HT1080 (cell line): ENCODE measurements around the gene DDI2. TPM values are rescaled to one million over a fixed set of nuclear protein-coding genes. Genes with fewer than 3 reads are reported as not detected.

Experiments used
- DNase-seq: peaks from one replicate; pipeline ENCODE4 v3.0.0-alpha.2; 2015; ENCODE audit warnings: low read depth
- small RNA-seq: library from RNA; depleted of rRNA; stranded (forward); fragments of <200 nt; gene quantifications from one replicate; pipeline ENCODE3, GENCODE V24; 2014
- total RNA-seq: library from RNA; depleted of rRNA; stranded (reverse); fragments of >200 nt; shearing (Covaris generic); gene quantifications from 2 replicates; pipeline ENCODE4 v1.2.3, GENCODE V29; 2014; rRNA removed

The DDI2 gene
- total RNA-seq, 1 experiment from 2014 or later, result 13.8 TPM

DNA sequence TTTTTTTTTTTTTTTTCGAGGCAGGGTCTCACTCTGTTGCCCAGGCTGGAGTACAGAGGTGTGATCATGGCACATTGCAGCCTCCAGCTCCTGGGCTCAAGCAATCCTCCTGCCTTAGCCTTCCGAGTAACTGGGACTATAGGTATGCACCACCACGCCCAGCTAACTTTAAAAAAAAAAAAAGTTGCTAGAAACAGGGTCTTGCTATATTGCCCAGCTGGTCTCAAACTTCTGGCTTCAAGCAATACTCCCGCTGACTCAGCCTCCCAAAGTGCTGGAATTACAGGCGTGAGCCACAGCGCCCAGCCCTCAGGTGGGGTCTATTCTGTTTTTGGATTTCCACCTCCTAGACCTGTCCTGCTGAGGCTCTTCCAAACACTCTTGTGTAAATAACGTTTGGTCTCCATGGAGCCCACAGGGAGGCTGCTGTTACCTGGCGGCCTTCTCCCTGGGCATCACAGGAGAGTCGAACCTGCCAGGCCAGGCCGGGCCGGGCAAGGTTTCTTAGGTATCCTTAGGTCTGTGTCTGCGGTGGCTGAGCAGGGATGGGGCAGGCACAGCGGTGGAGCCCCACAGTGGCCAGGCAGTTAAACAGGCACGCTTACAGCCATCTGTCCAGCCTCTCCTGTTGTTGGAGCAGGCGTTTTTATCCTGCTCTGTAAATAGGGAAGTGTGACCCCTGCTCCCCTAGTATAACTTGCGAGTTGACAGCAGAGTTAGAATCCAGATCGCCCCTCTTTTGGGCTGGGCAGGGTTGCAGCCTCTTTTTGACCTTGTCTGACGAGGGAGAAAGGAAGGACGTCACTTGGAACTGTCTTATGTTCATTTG is 85.7 kb downstream of the DDI2 start:
- no peak for DNase-seq

DNA sequence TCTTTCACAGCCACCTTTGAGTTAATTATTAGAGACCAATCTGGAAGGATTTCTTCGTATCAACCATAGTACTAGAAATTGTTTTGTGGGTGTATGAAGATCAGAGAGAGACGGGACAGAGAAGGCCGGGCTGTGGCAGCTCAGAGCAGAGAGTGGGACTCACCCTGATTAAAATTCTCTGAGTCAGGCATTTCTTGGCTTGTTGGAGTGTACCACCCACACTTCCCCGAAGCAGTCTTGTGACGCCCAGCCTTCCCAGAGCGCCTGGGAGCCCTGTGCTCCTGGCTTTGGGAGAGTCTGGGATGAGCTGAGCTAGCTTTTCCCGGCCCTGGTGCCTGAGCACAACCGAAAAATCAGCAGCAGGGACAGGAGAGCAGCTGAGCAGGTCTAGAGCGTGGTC is 86.3 kb downstream of the DDI2 start:
- DNase-seq, result peak; percentile 32

DNA sequence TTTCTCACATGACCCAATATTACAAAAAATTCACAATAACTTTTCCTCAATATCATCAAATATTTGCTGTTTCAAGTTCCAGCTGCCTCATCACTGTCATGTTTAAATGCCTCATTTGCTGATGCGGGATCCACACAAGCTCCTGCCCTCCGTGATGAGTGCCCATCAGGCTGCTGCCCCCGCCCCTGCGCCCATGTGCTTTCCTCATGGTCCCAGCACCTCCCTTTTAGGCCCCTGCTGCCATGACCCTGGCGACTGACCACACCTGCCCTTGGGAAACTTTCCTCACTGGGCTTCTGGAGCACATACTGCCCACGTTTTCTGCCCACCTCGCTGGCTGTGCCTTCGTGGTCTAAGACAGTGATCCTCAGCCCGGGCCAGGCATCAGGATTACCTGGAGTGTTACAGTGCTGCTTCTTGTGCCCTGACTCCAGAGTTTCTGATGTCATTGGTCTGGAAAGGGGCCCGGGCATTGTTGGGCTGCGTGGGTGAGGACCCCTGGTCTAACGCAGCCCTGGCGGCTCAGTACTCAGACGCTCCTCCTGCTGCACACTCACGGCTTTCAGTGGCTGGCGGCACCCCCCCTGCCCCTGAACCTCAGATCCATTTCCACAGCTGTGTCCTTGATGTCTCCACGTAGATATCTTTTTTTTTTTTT is 87.4 kb downstream of the DDI2 start:
- DNase-seq, result no peak

DNA sequence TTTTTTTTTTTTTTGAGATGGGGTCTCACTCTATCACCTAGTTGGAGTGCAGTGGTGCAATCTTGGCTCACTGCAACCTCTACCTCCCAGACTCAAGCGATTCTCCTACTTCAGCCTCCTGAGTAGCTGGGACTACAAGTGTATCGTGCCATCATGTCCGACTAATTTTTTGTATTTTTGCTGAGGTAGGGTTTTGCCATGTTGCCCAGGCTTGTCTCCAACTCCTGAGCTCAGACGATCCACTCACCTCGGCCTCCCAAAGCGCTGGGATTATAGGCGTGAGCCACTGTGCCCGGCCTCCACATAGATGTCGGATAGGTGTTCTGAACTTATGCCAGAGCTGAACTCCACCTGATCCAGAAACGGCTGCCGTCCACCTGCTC is 87.9 kb downstream of the DDI2 start:
- no peak for DNase-seq

DNA sequence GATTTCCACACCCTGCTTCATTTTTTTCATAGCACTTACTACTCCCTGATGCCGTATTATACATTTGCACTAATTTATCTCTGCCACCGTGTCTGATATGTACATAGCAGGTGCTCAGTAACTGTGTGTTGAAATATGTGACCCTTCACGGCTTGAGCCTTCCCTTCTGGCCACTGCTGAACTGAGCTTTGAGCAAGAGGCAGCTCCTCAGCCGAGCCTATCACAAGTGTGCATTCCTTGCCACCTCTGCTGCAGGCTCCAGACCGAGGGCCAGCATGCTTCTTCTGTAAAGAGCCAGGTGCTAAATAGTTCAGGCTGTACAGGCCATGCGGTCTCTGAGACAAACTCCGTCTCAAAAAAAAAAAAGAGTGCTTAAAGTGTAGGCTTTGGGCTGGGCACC is 89.5 kb downstream of the DDI2 start:
- DNase-seq, result no peak

DNA sequence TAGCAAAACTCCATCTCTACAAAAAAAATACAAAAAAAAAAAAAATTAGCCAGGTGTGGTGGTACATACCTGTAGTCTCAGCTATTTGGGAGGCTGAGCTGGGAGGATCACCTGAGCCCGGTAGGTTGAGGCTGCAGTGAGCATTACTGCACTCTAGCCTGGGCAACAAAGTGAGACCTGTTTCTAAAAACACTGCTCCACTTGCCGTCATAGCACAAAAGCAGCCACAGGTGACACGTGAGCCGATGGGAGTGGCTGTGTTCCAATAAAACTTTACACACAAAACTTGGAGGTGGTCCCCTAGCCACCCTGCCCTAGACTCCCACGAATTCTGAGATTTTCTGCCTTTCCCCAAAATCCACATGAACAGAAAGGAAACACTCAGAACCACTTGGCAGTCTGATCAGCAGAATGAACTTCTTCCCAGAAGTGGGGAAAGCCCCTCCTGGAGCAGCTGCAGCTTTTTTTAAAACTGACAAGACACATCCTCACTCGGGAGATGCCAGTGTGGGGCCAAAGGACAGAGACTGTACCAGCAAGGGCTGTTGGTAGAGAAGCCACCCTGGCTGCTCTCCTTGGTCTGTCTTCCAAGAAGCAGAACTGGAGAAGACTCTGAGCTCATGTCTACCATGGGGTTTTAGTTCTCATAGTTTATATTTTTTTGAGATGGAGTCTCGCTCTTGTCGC is 90.1 kb downstream of the DDI2 start:
- no peak for DNase-seq

DNA sequence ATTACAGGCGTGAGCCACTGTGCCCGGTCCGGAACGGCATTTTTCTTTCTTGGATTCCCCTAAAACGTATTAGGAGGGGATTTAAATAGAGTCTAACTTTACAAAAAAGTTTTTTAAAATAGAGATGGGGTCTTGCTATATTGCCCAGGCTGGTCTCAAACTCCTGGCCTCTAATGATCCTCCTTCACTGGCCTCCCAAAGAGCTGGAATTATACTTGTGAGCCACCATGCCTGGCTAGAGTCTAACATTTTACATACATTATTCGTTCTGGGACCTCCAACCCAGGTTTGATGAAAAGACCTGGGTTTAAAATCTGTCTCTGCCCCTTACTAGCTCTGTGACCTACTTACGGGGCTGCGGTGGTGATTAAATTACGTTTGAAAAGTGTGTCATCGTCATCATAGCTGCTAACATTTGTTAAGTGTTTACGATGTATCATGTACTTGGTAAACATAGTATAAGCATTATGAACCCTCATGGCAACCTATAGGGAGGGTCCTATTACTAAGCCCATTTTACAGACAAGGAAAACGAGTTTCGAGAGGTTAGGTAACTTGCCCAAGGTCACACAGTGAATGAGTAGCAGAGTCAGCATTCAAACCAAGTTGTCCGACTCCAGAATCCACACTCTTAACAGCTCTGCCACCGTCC is 91.4 kb downstream of the DDI2 start:
- no peak for DNase-seq

DNA sequence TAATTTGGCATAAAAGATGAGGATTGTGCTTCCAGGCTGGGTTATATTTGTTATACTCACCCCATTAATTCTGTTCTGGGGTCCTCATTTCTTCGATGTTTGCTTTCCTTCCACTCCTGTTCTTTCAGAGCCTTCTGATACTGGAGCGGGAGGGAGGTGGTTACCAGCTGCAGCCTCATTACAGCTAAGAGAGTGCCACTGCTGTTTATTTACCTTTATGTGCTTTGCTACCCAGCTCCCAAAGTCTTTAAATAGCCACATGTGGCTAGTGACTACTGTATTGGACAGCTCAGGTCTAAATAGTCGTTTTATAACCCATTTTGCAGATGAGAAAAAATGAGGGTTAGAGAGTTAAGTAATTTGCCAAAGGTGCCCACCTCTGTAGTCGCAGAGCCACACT is 92.0 kb downstream of the DDI2 start:
- no peak for DNase-seq

DNA sequence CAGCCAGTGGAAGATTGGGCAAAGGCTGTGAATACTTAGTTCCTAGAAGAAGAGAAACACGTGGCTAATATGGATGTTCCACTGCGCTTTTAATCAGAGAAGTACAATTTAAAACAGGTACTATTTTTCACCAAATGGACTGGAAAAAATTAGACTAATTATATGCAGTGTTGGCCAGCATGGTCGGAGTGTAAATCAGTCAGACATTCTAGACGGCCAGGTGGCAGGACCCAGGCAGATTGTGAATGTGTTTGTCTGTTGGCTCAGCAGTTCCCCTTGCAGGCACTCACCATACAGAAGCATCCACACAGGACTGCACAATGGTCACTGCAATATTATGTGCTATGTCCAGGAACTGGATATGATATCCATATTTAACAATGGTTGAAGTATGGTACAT is 94.9 kb downstream of the DDI2 start:
- no peak for DNase-seq

DNA sequence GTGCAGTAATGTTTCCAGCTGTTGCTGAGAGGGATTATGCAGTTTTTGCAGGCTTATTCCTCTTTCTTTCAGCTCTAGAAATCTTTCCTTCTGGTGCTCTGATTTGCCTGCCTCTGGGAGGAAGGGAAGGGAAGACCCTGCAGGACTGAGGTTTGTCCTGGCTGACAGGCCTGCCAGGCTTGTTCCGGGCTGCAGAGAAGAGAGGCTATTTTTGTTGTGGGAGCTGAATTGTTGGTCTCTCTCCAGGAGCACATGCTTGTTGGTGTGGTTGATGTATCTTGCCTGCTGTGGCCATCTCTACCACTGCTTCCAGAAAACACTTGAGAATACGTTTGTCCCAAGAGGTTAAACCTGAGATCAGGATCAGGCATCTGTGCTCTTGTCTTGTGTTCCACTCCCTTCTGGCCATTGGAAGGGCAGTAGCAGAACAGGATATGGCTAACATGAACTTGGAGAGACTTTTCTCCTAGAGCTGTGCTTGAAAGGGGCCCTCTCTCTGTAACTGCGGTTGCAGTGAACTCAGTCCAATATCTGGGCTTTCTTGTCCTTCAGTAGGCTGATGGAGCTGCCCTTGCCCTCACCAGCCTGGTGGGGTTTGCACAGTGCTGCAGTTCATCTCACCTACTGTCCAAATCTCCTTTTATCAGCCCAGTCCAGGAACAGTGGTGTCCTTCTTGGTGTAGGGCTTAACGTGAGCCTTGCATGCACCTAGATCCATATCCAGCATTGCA is 97.3 kb downstream of the DDI2 start:
- no peak for DNase-seq

DNA sequence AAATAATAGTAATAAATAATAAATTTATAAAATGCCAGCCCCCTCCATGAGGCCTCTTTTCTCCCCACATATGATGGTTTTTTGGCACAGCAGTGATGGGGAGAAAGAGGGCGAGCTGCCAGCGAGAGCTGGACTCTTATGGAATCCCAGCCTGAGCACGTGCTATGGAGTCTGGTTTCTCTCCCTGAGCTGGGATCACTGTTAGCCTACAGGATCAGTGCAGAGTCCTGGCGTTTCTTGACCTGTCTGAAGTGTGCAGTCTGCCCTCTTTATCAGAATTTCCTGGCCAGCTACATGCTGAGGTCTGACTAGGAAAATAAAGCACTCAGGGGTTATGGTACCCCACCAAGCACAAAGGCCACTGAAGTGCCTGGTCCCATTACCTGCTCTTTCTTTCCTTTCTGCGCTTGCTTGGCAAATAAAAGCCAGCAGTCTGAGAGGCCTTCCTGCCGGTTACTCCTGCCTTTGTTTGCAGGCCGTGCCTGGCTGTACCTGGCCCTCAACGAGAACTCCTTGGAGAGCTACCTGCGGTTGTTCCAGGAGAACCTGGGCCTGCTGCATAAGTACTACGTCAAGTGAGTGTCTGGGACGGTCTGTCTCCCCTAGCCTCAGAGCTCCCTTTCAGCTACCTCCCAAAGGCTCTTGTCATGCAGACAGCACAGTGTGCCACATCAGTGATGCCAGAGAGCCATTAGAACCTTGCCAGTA is 100.3 kb downstream of the DDI2 start:
- DNase-seq, result no peak

DNA sequence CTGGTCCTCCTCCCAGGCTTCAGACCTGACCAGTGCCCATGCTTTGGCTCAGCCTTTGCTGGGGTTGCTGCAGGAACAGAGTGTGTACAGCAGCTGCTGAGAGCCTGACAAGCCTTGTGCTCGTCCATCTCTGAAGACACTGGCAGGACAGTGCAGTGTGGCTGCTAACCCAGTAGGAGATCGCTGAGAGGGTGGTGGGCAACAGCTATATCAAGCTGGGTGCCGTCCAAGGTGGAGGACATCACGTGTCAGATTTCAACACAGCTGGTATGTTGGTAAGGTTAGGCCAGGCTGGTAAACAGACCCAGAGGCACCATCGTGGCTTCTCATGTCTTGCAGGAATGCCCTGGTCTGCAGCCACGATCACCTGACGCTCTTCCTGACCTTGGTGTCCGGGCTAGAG is 100.9 kb downstream of the DDI2 start:
- DNase-seq, result no peak

Small RNAs within 50 kb of the gene (small RNA-seq; reads per million reads assigned to genes)
- gene AL121992.2, result not detected
- gene CD24P1, result not detected
- not detected for gene RNU7-179P

Other genes with a start within 250 kb of the DDI2 start
- 134 and 169 TPM in 2 replicates for gene EFHD2, start 207.6 kb upstream of the DDI2 start, total RNA-seq
- gene CTRC, start 179.0 kb upstream of the DDI2 start, total RNA-seq, result not detected in 2 replicates
- gene CELA2A, start 160.7 kb upstream of the DDI2 start, total RNA-seq, result not detected in 2 replicates
- not detected in 2 replicates for gene CELA2B, start 141.4 kb upstream of the DDI2 start, total RNA-seq
- gene CASP9, start 93.2 kb upstream of the DDI2 start, total RNA-seq, result 3.1 and 6.2 TPM in 2 replicates
- 7.3 and 10.5 TPM in 2 replicates for gene DNAJC16, start 90.6 kb upstream of the DDI2 start, total RNA-seq
- gene AGMAT, start 32.4 kb upstream of the DDI2 start, total RNA-seq, result not detected in 2 replicates
- 44.4 and 45.2 TPM in 2 replicates for gene PLEKHM2, start 66.9 kb downstream of the DDI2 start, total RNA-seq
- gene SLC25A34, start 118.8 kb downstream of the DDI2 start, total RNA-seq, result 0.07 and 0.16 TPM in 2 replicates
- not detected in 2 replicates for gene TMEM82, start 125.0 kb downstream of the DDI2 start, total RNA-seq
- gene FBLIM1, start 141.3 kb downstream of the DDI2 start, total RNA-seq, result 80.6 and 82.6 TPM in 2 replicates
- gene UQCRHL, start 190.2 kb downstream of the DDI2 start, total RNA-seq, result 12.4 and 31.0 TPM in 2 replicates
- gene SPEN, start 230.2 kb downstream of the DDI2 start, total RNA-seq, result 13.7 and 15.3 TPM in 2 replicates